ENCODE measurements around the gene HLA-DPB1.
"Not testable (repeated sequence)": the region's sequence is repeated elsewhere in the genome, so short reads cannot be mapped to it uniquely, and the experiment has no call there.

HLA-DPB1 gene

DNA sequence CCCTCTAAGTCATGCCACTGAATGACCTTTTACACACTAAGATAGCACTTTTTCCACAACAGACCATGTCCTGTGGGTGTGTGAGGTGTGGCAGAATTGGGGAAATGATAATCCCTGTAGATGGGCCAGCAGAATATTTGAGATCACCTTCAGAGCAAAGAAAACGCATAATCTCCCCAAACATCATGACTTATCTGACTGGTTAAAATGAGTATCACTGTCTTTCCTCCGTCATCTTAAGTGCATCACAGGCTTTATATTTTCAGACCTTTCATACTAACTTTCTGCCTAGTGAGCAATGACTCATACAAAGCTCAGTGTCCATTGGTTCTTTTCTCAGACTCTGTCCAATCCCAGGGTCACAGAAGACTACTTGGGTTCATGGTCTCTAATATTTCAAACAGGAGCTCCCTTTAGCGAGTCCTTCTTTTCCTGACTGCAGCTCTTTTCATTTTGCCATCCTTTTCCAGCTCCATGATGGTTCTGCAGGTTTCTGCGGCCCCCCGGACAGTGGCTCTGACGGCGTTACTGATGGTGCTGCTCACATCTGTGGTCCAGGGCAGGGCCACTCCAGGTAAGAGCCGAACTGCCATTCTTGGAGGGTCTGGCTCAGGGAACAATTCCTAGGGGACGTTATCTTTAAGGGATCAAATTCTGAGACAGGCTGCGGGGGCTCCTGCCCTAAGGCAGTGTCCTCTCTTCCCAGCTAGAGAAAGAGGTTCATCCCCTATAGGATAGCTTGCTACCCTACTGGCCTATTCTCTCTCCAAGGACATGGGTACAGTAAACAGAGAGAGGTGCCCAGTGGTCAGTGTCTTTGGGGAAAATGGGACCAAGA lies at the start of gene HLA-DPB1:
TSS of gene HLA-DPB1 (plus strand) at position 423 of the 838 bp plus-strand sequence. CDS start at position 475, 52 bp downstream.
- DNase-seq = no peak

DNA sequence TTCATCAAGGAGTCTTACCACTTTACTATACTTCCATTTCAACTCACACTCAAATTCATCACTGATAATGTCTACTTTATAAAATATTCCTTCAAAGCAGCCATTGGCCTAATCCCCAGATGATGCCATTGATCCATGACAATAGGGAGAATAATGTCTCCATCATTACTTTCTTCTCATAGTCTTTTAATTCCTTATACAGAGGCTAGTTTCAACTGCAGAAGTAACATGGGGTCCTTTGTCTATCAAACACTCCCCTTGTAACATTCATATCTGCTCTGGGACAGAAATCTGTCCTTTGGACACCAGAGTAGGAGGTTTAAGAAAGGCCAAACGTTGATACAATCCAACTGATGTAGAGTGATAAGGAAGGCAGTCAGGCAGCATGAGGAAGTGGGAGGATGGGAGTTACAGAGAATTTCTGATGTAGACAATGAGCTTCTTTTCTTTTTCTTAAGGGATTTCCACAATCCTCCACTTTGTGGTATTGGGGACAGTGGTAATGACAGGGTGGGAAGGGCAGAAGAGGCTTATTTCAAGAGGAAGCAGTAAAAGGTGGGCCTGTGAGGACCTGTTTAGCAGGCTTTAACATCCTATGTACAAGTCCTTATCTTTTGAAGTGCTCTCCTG lies 47.5 kb upstream of the HLA-DPB1 start:
- no peak for DNase-seq

DNA sequence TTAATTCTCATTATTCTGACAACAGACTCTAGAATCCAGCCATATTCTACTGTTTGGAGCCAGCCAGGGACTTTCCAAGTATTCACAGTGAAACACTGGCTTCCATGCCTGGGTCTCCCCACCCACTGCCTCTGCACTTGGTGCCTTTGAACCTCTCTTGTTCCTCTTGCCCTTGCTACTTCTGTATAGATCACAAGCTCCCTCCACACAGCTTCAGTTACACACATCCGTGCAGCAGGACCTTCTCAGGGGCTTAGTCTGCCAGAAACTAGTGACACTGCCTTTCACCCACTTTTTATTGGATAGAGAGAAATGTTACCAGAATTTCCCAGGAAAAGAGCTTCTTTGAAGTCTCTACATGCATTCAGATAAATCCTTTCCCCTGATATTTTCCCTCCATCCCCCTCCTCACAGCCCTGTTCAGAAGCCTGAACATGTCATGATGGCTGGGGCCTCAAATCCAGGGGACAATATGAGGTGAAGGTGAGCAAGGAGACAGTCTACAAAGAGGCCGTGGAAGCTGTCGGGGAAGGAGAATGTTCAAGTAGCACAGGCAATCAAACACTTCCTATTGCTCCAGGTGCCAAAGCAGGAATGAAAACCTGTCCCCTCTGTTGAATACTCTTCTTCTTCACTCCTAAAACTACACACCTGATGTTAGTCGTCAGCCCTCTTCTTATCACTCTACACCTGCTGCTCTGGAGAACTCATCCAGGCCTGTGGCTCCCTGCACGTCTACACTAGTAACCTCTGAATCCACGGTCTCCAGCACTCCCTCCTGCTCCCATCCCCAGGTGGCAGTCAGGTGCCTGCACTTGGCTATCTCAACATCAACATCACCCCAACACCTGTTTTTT lies 46.2 kb upstream of the HLA-DPB1 start:
- DNase-seq = no peak

DNA sequence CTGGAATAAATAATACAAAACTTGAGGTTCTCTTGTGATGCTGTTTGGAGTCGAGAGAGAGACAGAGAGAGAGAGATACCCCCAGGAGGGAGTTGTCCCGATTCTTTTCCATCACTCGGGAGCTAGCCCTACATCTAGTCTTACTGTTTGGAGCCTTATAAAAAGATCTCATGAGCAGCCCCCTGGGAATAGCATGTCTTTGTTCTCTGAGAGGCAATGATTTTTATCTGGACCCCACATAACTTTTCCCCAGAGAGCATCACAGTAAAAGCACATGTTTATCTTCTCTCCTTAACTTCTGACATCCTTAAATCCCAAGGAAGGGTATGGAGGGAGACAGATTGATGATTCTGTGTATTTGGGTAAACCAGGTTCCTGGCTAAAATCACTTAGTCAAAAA lies 45.5 kb upstream of the HLA-DPB1 start:
- no peak for DNase-seq

DNA sequence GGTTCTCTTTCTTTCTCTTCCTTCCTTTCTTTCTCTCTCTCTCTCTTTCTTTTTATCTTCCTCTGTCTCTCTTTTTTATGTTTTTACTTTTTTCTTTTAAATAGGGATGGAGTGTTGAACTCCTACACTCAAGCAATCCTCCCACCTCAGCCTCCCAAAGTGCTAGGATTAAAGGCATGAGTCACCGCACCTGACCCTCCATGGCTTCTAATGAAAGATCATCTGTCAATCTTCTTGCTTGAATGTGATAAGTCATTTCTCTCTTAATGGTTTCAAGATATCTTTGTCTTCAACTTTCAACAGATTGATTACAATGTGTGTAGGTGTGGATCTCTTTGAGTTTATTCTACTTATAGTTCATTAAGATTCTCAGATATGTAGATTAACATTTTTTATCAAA lies 41.2 kb upstream of the HLA-DPB1 start:
- no peak for DNase-seq

DNA sequence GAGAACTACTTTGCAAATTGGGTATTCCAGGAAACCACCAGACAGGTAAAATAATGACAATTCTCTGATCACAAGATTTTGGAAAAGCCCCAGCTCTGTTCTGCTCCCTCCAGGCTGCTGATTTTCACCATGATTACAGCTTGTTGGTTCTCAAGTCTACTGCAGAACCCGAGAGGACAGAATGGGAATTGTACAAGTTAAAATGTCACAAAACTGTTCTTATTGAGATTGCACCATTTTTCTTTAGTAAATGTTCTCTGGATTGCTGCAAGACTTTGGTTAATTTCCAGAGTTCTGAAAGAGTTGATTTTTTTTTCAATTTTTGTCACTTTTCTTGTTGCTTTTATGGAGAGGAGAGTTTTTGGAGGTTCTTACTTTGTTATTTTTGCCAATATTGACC lies 39.3 kb upstream of the HLA-DPB1 start:
- no peak for DNase-seq

DNA sequence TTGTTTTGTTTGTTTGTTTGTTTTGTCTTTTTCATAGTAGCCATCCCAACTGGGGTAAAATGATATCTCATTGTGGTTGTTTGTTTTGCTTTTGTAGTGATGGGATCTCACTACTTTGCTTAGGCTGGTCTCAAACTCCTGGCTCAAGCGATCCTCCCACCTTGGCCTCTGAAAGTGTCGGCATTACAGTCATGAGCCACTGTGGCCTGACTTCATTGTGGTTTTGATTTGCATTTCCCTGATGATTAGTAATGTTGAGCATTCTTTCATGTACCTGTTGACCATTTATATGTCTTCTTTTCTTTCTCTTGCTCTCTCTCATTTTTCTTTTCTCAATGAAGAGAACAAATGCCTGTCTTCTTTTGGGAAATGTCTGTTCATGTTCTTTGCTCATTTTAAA lies 35.6 kb upstream of the HLA-DPB1 start:
- DNase-seq = no peak

DNA sequence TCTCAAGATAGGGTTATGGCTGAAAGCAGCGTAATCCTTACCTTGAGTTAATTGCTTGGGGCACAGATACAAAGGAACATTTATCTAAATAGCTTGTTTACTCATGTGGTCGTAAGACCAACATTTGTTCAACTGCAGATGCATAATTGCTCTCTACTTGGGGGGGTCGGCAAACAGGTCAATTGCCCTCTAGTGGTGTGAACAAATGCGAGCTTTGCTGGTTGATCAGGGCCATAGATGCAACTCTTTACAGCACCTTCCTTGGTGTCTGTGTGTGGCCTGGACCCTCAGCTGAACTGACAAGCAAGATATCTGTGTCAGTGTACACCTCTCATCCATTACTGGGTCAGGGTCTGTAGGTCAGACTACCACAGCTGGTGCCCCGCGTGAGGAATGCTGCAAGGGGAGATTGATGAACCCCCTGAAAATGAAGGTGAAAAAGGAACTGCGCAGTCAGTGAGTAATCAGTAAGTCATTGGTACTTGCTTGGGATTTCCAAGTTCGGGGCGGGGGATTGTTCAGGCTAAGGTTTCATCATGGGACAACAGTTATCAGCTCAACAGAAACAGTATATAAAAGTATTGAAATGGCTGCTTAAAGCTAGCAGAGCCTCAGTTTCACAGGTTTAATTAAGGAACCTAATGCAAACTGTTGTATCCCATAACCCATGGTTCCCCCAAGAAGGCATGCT lies 26.3 kb upstream of the HLA-DPB1 start:
- no peak for DNase-seq

DNA sequence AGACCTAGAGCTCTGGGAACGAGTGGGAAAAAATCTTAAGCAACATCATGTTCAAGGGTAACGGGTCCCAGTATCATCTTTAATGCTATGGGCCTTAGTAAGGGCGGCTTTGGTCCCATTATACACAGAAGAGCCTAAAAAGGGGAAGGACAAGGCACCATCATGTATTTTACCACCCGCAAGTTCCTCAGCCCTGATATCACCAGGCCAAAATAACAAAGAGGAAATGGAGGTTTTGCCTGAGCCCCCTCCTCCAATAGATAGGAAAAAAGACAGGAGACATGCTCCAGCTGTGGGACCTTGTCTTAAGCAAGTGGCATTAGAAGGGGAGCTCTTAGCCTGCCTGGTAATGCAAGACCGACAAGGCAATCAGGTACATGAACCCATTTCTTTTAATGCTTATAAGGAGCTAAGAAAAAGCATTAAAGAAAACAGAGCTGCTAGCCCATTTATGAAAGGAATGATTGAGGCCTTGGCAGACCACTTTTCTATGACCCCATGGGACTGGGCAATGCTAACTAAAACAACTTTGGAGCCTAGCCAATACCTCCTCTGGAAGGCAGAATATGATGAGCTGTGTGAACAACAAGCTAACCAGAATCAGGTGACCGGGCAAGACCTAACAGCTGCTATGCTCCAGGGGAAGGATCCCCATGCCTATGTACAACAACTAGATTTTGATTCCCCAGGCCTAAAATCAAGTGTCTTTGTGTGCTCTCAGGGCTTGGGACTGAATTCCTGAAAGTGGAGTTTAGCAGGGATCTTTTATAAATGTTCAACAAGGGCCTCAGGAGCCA lies 25.6 kb upstream of the HLA-DPB1 start:
- DNase-seq = no peak

DNA sequence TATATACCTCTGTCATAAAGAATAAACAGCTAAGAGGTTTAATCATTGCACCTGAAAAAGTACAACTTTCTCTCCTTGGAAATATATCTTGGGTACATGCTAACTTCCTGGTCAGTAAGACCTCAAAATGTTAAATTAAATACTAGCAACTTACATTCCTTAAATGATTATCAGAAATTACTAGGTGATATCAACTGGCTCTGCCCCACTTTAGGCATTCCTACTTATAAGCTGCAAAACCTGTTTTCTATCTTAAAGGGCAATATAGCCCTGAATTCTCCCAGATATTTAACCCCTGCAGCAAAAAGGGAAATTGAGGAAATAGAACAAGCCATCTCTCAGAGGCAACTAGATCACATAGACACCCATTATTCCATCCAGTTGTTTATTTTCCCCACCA lies 23.2 kb upstream of the HLA-DPB1 start:
- no peak for DNase-seq

DNA sequence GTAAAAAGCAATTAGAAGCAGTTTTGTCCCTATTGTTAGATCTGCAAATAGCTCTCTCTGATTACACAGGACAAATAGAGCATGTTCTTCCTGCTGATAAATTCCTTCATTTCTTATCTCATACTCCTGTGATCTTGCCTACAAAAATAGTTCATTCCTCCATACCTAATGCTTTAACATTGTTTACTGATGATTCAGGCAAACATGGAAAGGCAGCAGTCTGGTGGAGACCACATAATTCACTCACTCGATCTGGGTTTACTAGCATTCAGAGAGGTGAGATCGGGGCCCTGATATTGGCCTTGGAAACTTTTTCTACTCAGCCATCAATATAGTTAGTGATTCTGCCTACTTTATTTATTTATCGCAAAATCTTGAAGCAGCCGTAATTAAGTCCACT lies 22.6 kb upstream of the HLA-DPB1 start:
- DNase-seq = no peak

DNA sequence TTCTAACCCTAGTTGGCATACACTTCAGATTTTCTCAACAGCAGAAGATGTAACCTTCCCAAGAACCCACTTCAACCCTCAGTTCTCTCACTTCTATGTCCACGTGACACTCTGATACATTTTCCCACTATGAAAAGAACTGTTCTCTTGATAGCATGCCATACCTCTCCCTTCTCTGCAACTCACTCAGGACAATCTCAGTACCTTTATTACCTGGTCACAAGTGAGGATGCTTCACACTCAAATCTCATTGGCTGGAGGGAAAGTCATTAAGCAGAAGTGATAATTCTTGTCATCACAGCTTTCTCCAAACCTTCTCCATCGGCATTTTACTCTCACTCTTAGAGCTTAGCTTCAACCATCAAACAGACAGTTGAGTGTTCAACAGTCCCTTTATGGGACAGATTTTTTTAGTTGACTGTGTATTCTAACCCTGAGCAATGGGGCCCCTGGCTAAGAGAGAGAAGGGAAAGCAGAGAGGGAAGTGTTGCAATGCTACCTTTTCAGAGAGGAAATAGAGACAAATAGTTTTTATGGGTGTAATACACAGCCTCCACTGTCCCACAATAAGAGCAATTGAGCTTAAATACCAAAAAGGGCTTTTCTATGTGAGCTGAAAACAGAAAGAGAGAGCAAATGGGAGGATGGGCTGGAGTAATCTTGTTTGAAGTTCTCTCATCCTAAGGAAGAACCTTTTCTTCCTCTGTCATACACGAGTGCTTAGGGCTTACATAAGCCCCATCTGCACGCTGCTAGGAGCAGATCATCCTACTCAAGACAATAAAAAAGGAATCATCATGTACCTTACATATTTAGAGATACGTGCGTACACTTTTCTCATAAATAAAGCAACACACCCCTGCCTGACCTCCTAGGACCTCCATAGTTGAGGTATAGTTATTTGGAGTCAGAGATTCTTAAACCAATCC lies 18.3 kb upstream of the HLA-DPB1 start:
- no peak for DNase-seq

DNA sequence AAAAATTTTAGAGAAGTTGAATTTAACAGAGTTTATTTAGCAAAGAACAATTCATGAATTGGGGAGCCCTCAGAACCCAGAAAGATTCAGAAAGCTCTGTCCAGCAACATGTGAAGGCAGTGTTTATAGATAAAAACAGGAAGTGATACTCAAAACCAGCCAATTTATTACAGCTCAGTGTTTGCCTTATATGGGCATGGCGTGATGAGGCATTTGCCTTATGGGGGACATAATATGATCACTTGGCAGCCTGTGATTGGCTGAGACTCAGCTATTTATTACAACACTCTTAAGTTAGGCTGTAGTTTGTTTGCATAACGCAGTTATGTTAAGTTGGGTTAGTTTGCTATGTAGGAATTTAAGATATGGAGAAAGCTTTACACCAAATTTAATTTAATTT lies 13.8 kb upstream of the HLA-DPB1 start:
- DNase-seq = no peak

DNA sequence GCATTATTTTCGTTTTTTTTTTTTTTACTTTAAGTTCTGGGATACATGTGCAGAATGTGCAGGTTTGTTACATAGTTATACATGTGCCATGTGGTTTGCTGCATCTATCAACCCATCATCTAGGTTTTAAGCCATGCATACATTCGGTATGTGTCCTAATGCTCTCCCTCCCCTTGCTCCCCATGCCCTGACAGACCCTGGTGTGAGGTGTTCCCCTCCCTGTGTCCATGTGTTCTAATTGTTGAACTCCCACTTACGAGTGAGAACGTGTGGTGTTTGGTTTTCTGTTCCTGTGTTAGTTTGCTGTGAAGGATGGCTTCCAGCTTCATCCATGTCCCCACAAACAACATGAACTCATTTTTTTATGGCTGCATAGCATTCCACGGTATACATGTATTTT lies 12.4 kb upstream of the HLA-DPB1 start:
- DNase-seq = not testable (repeated sequence)

DNA sequence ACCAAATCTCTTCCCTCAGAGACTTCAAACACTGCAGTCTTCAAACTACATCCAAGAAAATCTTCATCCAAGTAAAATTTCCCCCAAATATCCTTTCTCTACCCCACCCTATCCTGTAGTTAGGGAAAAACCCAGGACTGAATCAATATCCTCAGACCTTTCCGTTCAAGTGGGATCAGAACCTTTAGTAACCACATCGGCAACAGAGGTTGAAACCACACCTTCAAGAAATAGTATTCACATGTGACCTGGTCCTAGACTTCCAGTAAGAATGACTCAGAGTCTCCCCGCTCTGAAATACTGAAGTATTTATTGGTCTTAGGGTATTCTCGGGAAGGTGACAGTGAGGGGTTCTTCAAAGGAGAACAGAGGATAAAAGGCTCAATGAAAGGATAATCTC lies 11.1 kb upstream of the HLA-DPB1 start:
- no peak for DNase-seq

DNA sequence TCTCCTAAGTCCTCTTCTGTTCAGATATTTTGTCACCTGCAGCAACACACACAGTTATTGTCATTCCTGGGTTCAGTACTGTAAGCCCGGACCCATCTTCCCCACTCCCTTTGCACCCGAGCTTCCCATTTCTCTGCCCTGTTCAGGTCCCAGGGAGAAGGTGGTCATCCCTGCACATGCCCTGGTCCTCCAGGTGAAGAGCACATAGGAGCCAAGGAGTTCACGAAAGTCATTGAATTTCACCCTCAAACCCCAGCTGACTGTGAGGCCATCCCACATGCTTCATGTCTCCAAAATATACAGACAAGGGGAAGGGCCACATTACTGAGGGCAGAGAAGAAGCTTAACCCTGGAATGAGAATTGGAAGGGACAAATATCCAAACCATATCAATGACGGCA lies 10.5 kb upstream of the HLA-DPB1 start:
- no peak for DNase-seq

DNA sequence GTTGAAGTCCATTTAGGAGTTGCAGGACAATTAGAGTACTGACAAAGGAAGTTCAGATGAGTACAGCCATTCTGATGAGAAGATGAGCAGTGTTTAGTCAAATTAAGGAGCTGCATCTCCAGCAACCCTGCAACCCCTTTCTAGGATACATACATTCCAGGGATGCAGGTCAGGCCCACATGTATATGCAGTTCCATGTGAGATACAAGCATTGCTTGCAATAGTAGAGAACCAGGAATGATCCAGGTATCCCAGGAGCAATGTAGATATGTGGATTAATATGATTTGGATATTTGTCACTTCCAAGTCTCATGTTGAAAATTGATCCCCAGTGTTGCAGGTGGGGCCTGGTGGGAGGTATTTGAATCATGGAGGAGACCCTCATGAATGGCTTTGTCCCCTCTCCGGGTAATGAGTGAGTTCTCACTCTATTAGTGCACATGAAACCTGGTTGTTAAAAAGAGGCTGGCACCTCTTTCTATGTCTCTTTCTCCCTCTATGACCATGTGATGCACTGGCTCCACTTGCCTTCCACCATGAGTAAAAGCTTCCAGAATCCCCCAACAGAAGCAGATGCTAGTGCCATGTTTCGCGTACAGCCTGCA lies 8.8 kb upstream of the HLA-DPB1 start:
- DNase-seq = no peak

DNA sequence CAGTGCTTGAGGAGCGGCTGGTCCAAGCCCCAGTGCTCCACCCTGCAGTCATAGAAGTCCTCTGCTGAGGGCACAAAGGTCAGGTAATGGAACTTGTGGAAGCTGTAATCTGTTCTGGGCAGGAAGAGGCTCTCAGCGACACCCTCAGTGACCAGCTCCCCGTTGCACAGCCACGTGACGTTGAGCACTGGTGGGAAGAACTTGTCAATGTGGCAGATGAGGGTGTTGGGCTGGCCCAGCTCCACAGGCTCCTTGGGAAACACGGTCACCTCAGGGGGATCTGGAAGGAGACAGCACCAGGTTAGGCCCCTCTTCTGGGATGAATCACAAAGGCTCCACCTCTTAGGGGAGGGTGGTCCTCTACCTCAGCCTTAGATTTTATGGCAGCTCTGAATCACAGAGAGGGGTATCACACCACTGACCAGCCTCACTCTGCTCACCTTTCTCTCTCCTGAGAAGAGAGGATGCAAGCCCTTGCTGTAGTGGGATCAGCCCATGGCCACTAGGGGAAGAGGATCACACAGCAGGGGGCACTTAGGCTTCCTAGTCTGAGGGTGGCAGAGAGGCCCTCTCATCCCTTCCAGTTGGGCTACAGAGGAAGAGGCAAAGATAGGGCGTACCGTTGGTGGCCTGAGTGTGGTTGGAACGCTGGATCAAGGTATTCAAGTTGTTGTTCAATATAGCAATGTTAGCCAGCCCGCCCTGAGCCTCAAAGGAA lies 6.6 kb upstream of the HLA-DPB1 start:
- DNase-seq = no peak

DNA sequence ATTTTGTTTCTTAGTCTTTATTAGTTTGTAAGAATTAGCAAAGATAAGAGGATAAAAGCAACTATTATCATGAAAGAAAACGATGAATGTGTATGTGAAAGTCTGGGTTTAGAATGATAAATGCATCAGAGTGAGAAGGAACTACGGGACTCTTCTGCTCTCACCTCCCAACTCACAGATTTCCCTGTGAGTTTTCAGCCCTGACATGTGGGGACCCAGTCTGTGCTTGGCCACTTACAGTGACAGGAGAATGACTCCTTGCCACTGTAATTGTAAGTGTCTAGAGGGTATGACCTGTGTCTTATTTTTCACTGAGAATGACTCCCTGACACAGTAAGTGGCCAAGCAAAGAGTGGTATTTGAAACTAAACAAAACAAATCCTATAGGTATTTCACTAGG lies 4.9 kb upstream of the HLA-DPB1 start:
- DNase-seq = no peak

DNA sequence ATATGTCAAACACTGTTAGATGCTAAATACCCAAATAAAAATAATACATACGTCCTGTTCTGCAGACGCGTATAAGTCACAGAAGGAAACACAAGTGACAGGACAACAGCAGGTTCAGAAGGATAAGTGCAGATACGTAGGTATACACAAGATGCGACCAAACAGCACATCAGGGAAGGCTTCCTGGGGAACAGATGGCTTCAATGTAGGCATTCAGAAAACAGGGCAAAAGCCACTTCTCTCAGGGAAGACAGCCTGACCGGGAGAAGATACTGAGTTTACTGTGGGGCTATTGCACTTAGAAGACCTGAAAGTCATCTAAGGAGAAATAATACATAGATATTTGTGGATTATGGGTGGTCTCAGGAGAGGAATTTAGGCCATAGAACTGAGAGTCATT lies 4.2 kb upstream of the HLA-DPB1 start:
- DNase-seq = no peak
